Measurements from ENCODE around the gene POGZ.
A peak's percentile ranks its signal among the peaks of the same experiment; 100 is the strongest.

The POGZ gene

DNA sequence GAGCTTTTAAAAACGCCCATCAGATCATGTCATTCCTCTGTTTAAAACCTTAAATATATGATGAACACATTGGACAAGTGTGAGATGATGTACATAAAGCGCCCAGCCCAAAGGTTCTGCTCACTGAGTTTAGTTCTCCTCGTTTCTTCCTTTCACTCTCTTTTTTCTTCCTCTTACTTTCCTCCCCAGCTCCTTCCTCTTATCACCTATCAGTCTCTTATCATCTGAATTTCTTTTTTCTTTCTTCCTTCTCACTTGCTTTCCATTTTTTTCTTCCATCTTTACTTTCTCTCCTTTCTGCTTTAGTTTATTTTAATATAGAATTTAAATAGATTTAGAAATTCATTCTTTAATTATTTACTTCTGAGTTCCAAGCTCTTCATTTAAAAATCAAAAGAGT, 17.8 kb upstream of the POGZ start:
- no peak for DNase-seq (ENCODE audit: low spot score)
- TF ChIP-seq CTCF (IDR thresholded peaks at IDR 0.05) = no peak
- H3K27ac ChIP-seq = no peak overlapping the region
- no peak overlapping the region for H3K4me3 ChIP-seq

- H3K4me3 ChIP-seq = no peak overlapping the region
- no peak overlapping the region for H3K27ac ChIP-seq
- TF ChIP-seq CTCF (IDR thresholded peaks at IDR 0.05) = no peak
- no peak for DNase-seq (ENCODE audit: low spot score)
These were observed 16.8 kb upstream of the POGZ start for GRCh38 chr1:151476083-151476482.

DNA sequence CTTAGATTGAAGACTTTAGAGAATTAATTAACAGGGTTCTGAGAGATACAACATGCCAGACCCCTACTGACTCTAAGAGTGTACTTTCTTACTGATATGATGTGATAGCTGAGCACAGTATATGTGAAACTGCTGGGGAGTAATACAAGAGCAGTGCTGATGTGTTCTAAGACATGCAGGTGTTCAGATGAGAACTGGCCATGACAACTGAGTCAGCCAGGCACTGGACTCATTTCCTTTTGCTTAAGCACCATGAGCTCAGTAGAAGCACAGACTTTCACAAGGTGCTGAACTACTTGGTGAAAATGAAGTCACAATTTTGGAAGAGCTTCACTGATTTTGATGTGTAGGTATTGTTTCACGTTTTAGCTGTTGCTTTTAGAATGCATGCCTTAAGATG, 15.9 kb upstream of the POGZ start:
- TF ChIP-seq CTCF (IDR thresholded peaks at IDR 0.05) = no peak
- no peak overlapping the region for H3K27ac ChIP-seq
- DNase-seq (ENCODE audit: low spot score) = no peak
- no peak overlapping the region for H3K4me3 ChIP-seq

- no peak for TF ChIP-seq CTCF (IDR thresholded peaks at IDR 0.05)
- H3K27ac ChIP-seq = no peak overlapping the region
- no peak overlapping the region for H3K4me3 ChIP-seq
- no peak for DNase-seq (ENCODE audit: low spot score)
These were observed 15.5 kb upstream of the POGZ start for GRCh38 chr1:151474745-151475144.

DNA sequence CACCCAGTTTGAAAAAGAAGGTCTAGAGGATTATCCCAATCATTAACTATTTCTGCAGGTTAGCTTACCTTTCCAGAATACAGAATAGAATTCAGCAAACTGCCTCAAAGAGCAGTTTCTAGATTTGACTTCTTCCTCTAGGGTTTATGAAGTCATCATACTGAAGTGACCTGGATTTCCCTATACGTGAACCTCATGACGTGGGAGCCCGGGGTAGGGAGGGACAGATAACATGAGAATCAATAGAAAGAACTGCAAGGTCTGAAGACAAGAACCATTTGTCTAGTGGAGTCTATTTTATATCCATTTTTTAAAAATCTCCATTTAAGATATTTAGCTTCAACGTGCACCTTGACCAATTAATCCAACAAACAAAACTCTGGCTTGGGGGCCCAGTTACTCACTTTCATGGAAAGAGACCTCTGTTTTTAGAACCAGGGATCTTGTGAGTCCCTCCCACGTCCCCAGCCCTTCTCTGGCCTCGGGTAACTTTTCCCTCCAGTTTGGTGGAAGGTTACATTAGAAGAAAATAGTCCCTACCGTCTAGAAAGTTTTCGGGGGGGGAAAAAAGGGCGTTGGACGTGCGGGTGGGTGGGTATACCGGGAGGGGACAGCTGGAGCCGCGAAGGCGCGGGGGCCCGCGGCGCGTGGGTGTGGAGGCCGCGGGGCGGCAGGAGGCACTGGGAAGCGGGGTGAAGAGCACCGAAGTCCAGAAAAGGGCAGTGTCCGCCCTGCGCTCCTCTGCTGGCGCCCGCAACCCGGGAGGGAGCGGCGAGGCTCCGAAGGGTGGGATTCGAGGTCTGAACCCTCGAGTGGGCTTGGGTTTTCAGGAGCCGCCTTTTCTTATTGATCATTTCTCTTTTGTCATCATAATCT, 13.8 kb upstream of the POGZ start:
- Histone ChIP-seq H3K4me3 (peak overlapping the region; percentile 69), H3K27ac (peak overlapping the region; percentile 54 to 70)
- TF ChIP-seq CTCF (IDR thresholded peaks at IDR 0.05) = no peak
- no peak for DNase-seq (ENCODE audit: low spot score)

- DNase-seq (ENCODE audit: low spot score) = no peak
- Histone ChIP-seq H3K4me3 (no peak overlapping the region), H3K27ac (no peak overlapping the region)
- TF ChIP-seq CTCF (IDR thresholded peaks at IDR 0.05) = no peak
These were observed 5.7 kb upstream of the POGZ start for GRCh38 chr1:151465026-151465425.

DNA sequence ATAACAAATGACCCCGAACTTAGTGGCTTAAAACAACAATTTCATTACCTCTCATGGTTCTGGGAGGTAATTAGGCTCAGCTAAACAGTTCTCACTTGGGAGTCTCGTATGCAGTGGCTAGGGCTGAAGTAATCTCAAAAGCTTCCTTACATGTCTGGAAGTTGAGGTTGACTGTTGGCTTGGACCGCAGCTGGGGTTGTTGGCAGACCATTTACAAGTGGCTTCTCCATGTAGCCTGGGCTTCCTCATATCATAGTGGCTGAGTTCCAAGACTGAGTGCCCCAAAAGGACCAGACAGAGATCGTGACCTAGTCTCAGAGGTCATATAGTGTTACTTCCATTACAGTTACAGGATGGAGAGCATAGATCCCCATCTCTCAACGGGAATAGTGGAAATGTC, 2.4 kb upstream of the POGZ start:
- no peak overlapping the region for H3K27ac ChIP-seq
- H3K4me3 ChIP-seq = no peak overlapping the region
- no peak for DNase-seq (ENCODE audit: low spot score)
- TF ChIP-seq CTCF (IDR thresholded peaks at IDR 0.05) = no peak

All from coronary artery (tissue), 2 donors.